CD4-positive, alpha-beta T cell (primary cell): ENCODE results near the gene UIMC1. TPM values are rescaled to one million over a fixed set of nuclear protein-coding genes. Genes with fewer than 3 reads are reported as not detected.

Source experiments
- ATAC-seq: fragments of 200-7000 bp; cut with Tn5 transposase; one replicate; pipeline ENCODE4 v1.10.0; 2022; ENCODE audit warnings: mild to moderate bottlenecking; ENCODE audit not compliant: poor library complexity
- CTCF ChIA-PET: fragments of 350-600 bp; sonication (Branson Sonifier 250); formaldehyde crosslinking; loops from one replicate; lab custom pipeline; 2021; ENCODE audit warnings: antibody characterized with exemption, inconsistent platforms; lab: Charles Lee
- POLR2A ChIA-PET: fragments of 350-600 bp; sonication (Branson Sonifier 250); formaldehyde crosslinking; loops from one replicate; lab custom pipeline; 2021; ENCODE audit warnings: antibody characterized with exemption, inconsistent platforms; lab: Charles Lee
- DNase-seq, 14 experiments: peaks; one replicate each; pipeline ENCODE4 v3.0.0-alpha.2; 2013 to 2020; ENCODE audit warnings: mixed read lengths in 2 of 14
- H3K27ac ChIP-seq, 2 donors: one replicate each; pipeline versions ENCODE4 v1.5.1 to v1.7.0; 2013; ENCODE audit warnings: low read length in 2 of 2, low read depth in 1 of 2, mild to moderate bottlenecking in 1 of 2
- H3K27me3 ChIP-seq, 2 experiments: 1 replicate in 1 of 2; 2 replicates in 1 of 2; pipeline versions ENCODE4 v1.6.1 to v1.7.0; 2013; ENCODE audit warnings: low read length in 2 of 2, control low read depth in 1 of 2, mild to moderate bottlenecking in 1 of 2, moderate library complexity in 1 of 2; ENCODE audit not compliant: insufficient read depth in 2 of 2, control insufficient read depth in 1 of 2
- H3K36me3 ChIP-seq: one replicate; pipeline ENCODE4 v1.6.1; 2013; ENCODE audit warnings: low read length, control low read depth; ENCODE audit not compliant: insufficient read depth
- H3K4me1 ChIP-seq: one replicate; pipeline ENCODE4 v1.6.1; 2013; ENCODE audit warnings: low read length, control low read depth; ENCODE audit not compliant: insufficient read depth
- H3K4me3 ChIP-seq: one replicate; pipeline ENCODE4 v1.5.1; 2013; ENCODE audit warnings: mild to moderate bottlenecking, low read length, moderate library complexity
- H3K9me3 ChIP-seq, 2 experiments: 1 replicate in 1 of 2; 2 replicates in 1 of 2; pipeline versions ENCODE4 v1.6.1 to v1.7.0; 2013; ENCODE audit warnings: low read length in 2 of 2, mild to moderate bottlenecking in 2 of 2, control low read depth in 1 of 2, moderate library complexity in 1 of 2; ENCODE audit not compliant: control insufficient read depth in 1 of 2, insufficient read depth in 1 of 2
- H3K27ac Mint-ChIP-seq: one replicate; pipeline ENCODE4 v1.8.0; 2020; ENCODE audit warnings: mixed read lengths
- H3K27me3 Mint-ChIP-seq: one replicate; pipeline ENCODE4 v1.8.0; 2021; ENCODE audit warnings: mixed read lengths
- H3K36me3 Mint-ChIP-seq: one replicate; pipeline ENCODE4 v1.8.0; 2021; ENCODE audit warnings: low read depth, mixed read lengths
- H3K4me1 Mint-ChIP-seq: one replicate; pipeline ENCODE4 v1.8.0; 2021; ENCODE audit warnings: low read depth, mixed read lengths
- H3K4me3 Mint-ChIP-seq: one replicate; pipeline ENCODE4 v1.8.0; 2020; ENCODE audit warnings: mild to moderate bottlenecking, mixed read lengths
- H3K9me3 Mint-ChIP-seq: one replicate; pipeline ENCODE4 v1.8.0; 2020; ENCODE audit warnings: mixed read lengths
- intact Hi-C, 2 experiments: fragments of 100-400 bp; cut with DNase I in 1 of 2; cut with micrococcal nuclease in 1 of 2; formaldehyde crosslinking; loops; one replicate each; pipeline versions ENCODE4 v1.15.1 to v1.9.0; 2023 to 2025; cut with DNase I, micrococcal nuclease
- total RNA-seq, 174 experiments: library from RNA in 2 of 174; stranded (reverse) in 2 of 174; gene quantifications; one replicate each; pipeline ENCODE4 v1.2.3 and lab custom pipeline; 2021 to 2026
- TF ChIP-seq, protein P1 (sequence below): fragments of 200-600 bp; IDR thresholded peaks from one replicate; pipeline ENCODE4 v1.8.0; 2022; ENCODE audit warnings: antibody characterized with exemption, mild to moderate bottlenecking

Gene UIMC1
- total RNA-seq, 2 experiments from 2014 or later: 42.3 to 50.8 TPM

DNA sequence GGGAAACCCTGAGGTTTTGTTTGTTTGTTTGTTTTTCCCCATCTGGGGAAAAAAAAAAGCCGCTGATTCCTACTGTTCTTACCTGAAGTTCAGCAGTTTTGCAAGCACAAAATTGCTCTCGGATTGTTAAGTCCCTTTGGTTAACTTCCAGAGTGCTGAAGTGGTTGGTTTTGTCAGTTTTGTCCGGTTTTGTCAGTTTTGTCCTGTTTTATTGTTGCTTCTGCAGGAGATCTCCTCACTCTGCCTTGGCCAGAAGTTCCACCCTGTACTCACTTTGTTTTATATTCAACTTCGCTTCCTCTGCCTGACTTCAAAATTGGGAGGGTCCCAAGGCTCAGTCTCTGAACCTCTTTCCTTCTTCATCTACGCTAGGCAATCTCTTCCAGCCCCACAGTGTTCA is 30.3 kb upstream of the UIMC1 start:
- Histone ChIP-seq H3K4me3 (no peak overlapping the region), H3K4me1 (peaks cover 4% of the 10 kb centered on the region), H3K27ac (no peak overlapping the region), H3K27me3 (no peaks in the 10 kb centered on the region), H3K36me3 (peaks cover 46% of the 10 kb centered on the region), H3K9me3 (no peaks in the 10 kb centered on the region)
- POLR2A ChIA-PET: no interaction called here
- Mint-ChIP-seq H3K4me3 (no peak overlapping the region), H3K4me1 (no peaks in the 10 kb centered on the region), H3K27ac (no peak overlapping the region), H3K36me3 (peaks cover 56% of the 10 kb centered on the region), H3K27me3 (no peaks in the 10 kb centered on the region), H3K9me3 (no peaks in the 10 kb centered on the region)
- ATAC-seq: no peak
- DNase-seq: no peak
- TF ChIP-seq, protein P1, sequence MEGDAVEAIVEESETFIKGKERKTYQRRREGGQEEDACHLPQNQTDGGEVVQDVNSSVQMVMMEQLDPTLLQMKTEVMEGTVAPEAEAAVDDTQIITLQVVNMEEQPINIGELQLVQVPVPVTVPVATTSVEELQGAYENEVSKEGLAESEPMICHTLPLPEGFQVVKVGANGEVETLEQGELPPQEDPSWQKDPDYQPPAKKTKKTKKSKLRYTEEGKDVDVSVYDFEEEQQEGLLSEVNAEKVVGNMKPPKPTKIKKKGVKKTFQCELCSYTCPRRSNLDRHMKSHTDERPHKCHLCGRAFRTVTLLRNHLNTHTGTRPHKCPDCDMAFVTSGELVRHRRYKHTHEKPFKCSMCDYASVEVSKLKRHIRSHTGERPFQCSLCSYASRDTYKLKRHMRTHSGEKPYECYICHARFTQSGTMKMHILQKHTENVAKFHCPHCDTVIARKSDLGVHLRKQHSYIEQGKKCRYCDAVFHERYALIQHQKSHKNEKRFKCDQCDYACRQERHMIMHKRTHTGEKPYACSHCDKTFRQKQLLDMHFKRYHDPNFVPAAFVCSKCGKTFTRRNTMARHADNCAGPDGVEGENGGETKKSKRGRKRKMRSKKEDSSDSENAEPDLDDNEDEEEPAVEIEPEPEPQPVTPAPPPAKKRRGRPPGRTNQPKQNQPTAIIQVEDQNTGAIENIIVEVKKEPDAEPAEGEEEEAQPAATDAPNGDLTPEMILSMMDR: no peak
- CTCF ChIA-PET: no interaction called here
- intact Hi-C loops: no loop called here

DNA sequence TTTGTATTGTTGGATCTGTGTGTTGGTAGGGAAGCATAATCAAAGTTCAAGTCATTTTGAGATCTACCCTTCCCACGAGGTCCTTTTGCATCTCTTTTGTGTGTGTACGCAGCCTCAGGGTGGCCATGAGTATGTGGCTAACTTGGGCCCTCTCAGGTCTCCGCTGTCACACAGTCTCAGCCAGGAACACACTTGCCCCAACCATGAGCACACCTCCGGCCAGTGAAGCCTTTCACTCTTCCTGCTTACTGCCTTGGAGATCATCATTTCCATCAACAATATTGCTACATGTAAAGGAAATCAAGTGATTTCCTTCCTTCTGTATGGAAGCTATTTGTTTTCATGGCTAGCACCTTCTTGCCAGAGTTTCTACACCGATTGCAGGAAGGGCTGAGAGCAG is 29.9 kb upstream of the UIMC1 start:
- ATAC-seq: no peak
- Histone ChIP-seq H3K27ac (no peak overlapping the region), H3K4me3 (no peak overlapping the region), H3K9me3 (no peaks in the 10 kb centered on the region), H3K4me1 (peaks cover 4% of the 10 kb centered on the region), H3K27me3 (no peaks in the 10 kb centered on the region), H3K36me3 (peaks cover 42% of the 10 kb centered on the region)
- ChIA-PET CTCF (no interaction called here), POLR2A (no interaction called here)
- Mint-ChIP-seq H3K36me3 (peaks cover 55% of the 10 kb centered on the region), H3K9me3 (peaks cover 3% of the 10 kb centered on the region), H3K4me1 (peaks cover 3% of the 10 kb centered on the region), H3K27ac (no peak overlapping the region), H3K4me3 (no peak overlapping the region), H3K27me3 (no peaks in the 10 kb centered on the region)
- no peak for DNase-seq
- TF ChIP-seq, protein P1: no peak
- intact Hi-C loops: no loop called here

DNA sequence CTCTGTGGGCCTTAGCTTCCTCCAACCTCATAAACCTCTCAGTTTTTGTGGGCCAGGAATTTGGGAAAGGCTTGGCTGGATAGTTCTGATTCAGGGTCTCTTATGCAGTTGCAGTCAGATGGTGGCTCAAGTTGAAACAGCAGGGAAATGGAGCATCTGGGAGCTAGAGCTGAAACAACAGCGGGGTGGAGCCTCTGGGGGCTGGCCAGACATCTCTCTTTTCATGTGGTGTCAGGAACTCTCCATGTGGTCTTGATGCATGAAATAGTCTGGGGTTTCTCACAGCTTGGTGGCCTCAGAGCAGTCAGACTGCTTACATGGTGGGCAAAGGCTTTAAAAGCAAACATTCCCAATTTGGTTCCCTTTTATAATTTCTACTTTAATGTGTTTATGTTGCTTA is 29.4 kb upstream of the UIMC1 start:
- H3K36me3 ChIP-seq: peaks cover 38% of the 10 kb centered on the region
- DNase-seq (no peak), ATAC-seq (no peak)
- H3K27ac ChIP-seq: no peak overlapping the region
- H3K9me3 Mint-ChIP-seq: peaks cover 4% of the 10 kb centered on the region
- peaks cover 6% of the 10 kb centered on the region for H3K4me1 Mint-ChIP-seq
- intact Hi-C loops: no loop called here
- POLR2A ChIA-PET: no interaction called here
- peaks cover 4% of the 10 kb centered on the region for H3K4me1 ChIP-seq
- H3K4me3 ChIP-seq: no peak overlapping the region
- H3K36me3 Mint-ChIP-seq: peaks cover 55% of the 10 kb centered on the region
- no peak overlapping the region for H3K27ac Mint-ChIP-seq
- no peaks in the 10 kb centered on the region for H3K27me3 Mint-ChIP-seq
- peaks cover 0 to 3% of the 10 kb centered on the region in 2 experiments for H3K9me3 ChIP-seq
- no peaks in the 10 kb centered on the region for H3K27me3 ChIP-seq
- TF ChIP-seq, protein P1: no peak
- CTCF ChIA-PET: no interaction called here
- no peak overlapping the region for H3K4me3 Mint-ChIP-seq
